ENCODE data around the gene HNRNPA1. TPM values are rescaled to one million over a fixed set of nuclear protein-coding genes. Genes with fewer than 3 reads are reported as not detected.

HNRNPA1 gene
- total RNA-seq, 1 experiment from 2014 or later = 283 TPM

- DNase-seq (ENCODE audit: low spot score) = no peak
These were observed 53.0 kb downstream of the HNRNPA1 start for GRCh38 chr12:54333420-54334034.

Small RNAs within 50 kb of the gene (small RNA-seq; reads per million reads assigned to genes)
- gene RN7SL390P (not detected), gene RNU6-950P (not detected)

Other genes with a start within 250 kb of the HNRNPA1 start
- 0.41 and 0.81 TPM in 2 replicates for gene HOXC5, start 247.7 kb upstream of the HNRNPA1 start, total RNA-seq (2014; rRNA removed; shearing (Covaris generic))
- gene HOXC4, start 226.9 kb upstream of the HNRNPA1 start, total RNA-seq (2014; rRNA removed; shearing (Covaris generic)) = 4.0 and 6.8 TPM in 2 replicates
- 87.8 and 106 TPM in 2 replicates for gene SMUG1, start 91.7 kb upstream of the HNRNPA1 start, total RNA-seq (2014; rRNA removed; shearing (Covaris generic))
- 16.7 and 18.3 TPM in 2 replicates for gene CBX5, start 604 bp upstream of the HNRNPA1 start, total RNA-seq (2014; rRNA removed; shearing (Covaris generic))
- gene NFE2, start 20.3 kb downstream of the HNRNPA1 start, total RNA-seq (2014; rRNA removed; shearing (Covaris generic)) = 0.20 TPM in 1 of 2 replicates, not detected in the other
- 83.7 and 89.9 TPM in 2 replicates for gene COPZ1, start 44.4 kb downstream of the HNRNPA1 start, total RNA-seq (2014; rRNA removed; shearing (Covaris generic))
- not detected in 2 replicates for gene GPR84, start 83.8 kb downstream of the HNRNPA1 start, total RNA-seq (2014; rRNA removed; shearing (Covaris generic))
- gene ZNF385A, start 104.0 kb downstream of the HNRNPA1 start, total RNA-seq (2014; rRNA removed; shearing (Covaris generic)) = 0.10 and 1.3 TPM in 2 replicates
- not detected in 2 replicates for gene ITGA5, start 138.5 kb downstream of the HNRNPA1 start, total RNA-seq (2014; rRNA removed; shearing (Covaris generic))
- not detected in 2 replicates for gene GTSF1, start 192.9 kb downstream of the HNRNPA1 start, total RNA-seq (2014; rRNA removed; shearing (Covaris generic))
- not detected in 2 replicates for gene NCKAP1L, start 217.0 kb downstream of the HNRNPA1 start, total RNA-seq (2014; rRNA removed; shearing (Covaris generic))